GM19043 (cell line): ENCODE measurements around the gene ACAA1.

Experiments
- ATAC-seq: cut with Tn5 transposase; IDR thresholded peaks from one replicate; pipeline ENCODE4 v1.9.1; 2021; ENCODE audit warnings: low read depth; ENCODE audit not compliant: unreplicated experiment

Gene ACAA1

GRCh38 chr3:38154625-38155255 is 17.8 kb upstream of the ACAA1 start:
- ATAC-seq, result no peak

- no peak for ATAC-seq
These were observed 17.1 kb upstream of the ACAA1 start for GRCh38 chr3:38154033-38154494.

- no peak for ATAC-seq
These were observed 16.3 kb upstream of the ACAA1 start for GRCh38 chr3:38153221-38153620.

- ATAC-seq, result no peak
These were observed 15.7 kb upstream of the ACAA1 start for GRCh38 chr3:38152609-38153008.

GRCh38 chr3:38151667-38152265 is 14.8 kb upstream of the ACAA1 start:
- no peak for ATAC-seq

GRCh38 chr3:38150780-38151528 is 14.0 kb upstream of the ACAA1 start:
- ATAC-seq, result no peak

- ATAC-seq, result no peak
These were observed 12.8 kb upstream of the ACAA1 start for GRCh38 chr3:38149708-38150107.

GRCh38 chr3:38148311-38148882 is 11.5 kb upstream of the ACAA1 start:
- ATAC-seq, result no peak

GRCh38 chr3:38147421-38147820 is 10.5 kb upstream of the ACAA1 start:
- no peak for ATAC-seq

- ATAC-seq, result no peak
These were observed 9.6 kb upstream of the ACAA1 start for GRCh38 chr3:38146504-38146903.

- ATAC-seq, result no peak
These were observed 6.6 kb upstream of the ACAA1 start for GRCh38 chr3:38143511-38143910.

GRCh38 chr3:38142959-38143358 is 6.0 kb upstream of the ACAA1 start:
- no peak for ATAC-seq

GRCh38 chr3:38141952-38142273 is 5.0 kb upstream of the ACAA1 start:
- ATAC-seq, result no peak

- ATAC-seq, result no peak
These were observed 4.4 kb upstream of the ACAA1 start for GRCh38 chr3:38141173-38141951.

- ATAC-seq, result no peak
These were observed 3.6 kb upstream of the ACAA1 start for GRCh38 chr3:38140326-38141172.

GRCh38 chr3:38139652-38140051 is 2.7 kb upstream of the ACAA1 start:
- no peak for ATAC-seq

- ATAC-seq, result no peak
These were observed 2.3 kb upstream of the ACAA1 start for GRCh38 chr3:38139191-38139590.

GRCh38 chr3:38138349-38139190 is 1.6 kb upstream of the ACAA1 start, which contains the start of gene MYD88:
MYD88 (plus strand) TSS chr3:38138661; CDS start chr3:38138701, 40 bp downstream.
- ATAC-seq, result peak; percentile 35
